ENCODE data around the gene PRDX1.

DNA sequence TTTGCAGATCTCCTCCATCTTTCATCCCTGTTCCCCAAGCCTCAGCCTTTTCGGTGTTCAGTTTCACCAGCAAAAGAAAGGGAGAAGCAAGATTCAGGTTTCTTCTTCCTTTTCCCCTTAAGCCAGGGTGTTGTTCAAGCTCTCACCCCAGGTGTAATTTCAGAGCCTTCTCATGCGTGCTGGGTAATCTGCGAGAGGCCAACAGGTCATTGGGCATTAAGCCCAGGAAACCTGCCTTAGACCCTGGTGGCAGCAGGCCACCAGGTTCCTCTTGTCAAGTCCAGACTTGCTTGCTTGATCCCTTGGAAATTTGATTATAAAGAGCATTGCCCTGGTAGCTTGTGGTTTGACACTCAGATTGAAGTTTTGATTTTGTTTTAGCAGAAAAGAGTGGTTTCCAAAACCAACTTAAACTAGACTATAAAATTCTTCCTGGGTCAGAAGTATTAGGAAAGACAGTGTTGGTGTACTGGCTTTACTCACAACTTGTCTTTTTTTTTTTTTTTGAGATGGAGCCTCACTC, 35.8 kb upstream of the PRDX1 start:
- TF ChIP-seq CTCF (IDR thresholded peaks at IDR 0.05) (no peak), POLR2A (IDR thresholded peaks at IDR 0.05) (no peak)

Data from right lobe of liver (tissue), 4 donors.